A549 (cell line): ENCODE results near the gene SLC45A2. TPM values are rescaled to one million over a fixed set of nuclear protein-coding genes. Genes with fewer than 3 reads are reported as not detected.

Experiments
- ATAC-seq, 2 experiments: fragments of 200-7000 bp in 1 of 2; fragments of >200 bp in 1 of 2; cut with Nextera tagmentation in 1 of 2; cut with Tn5 transposase in 1 of 2; 3 replicates each; pipeline versions ENCODE4 v1.8.0 to v1.9.1; 2018 to 2020; ENCODE audit warnings: mild to moderate bottlenecking in 1 of 2, moderate library complexity in 1 of 2
- CTCF ChIA-PET: fragments of 300-600 bp; sonication (Branson Sonifier 250); formaldehyde crosslinking; extraction: SDS; loops from one replicate; lab custom pipeline; 2021; ENCODE audit warnings: antibody characterized with exemption, inconsistent platforms; lab: Yijun Ruan, JAX
- POLR2A ChIA-PET: fragments of 350-600 bp; formaldehyde crosslinking; extraction: SDS; loops from one replicate; lab custom pipeline; 2021; ENCODE audit warnings: antibody characterized with exemption, inconsistent platforms; lab: Yijun Ruan, JAX
- DNase-seq, 2 experiments: peaks; one replicate each; pipeline versions ENCODE4 v3.0.0 to v3.0.0-alpha.2; 2011 to 2016; ENCODE audit warnings: low read depth in 1 of 2, low spot score in 1 of 2
- FAIRE-seq: peaks from 2 replicates; lab custom pipeline; 2011; peaks lifted over from hg19 to GRCh38; lab: Jason Lieb, UNC
- H3K27ac ChIP-seq, 2 experiments: fragments of >200 bp; sonication (Bioruptor Twin); formaldehyde crosslinking; 3 replicates each; pipeline ENCODE4 v1.5.1; 2016 to 2017
- H3K4me1 ChIP-seq: fragments of >200 bp; sonication (Bioruptor Twin); formaldehyde crosslinking; 3 replicates; pipeline ENCODE4 v1.6.1; 2016
- H3K4me2 ChIP-seq: fragments of >200 bp; sonication (Bioruptor Twin); formaldehyde crosslinking; 3 replicates; pipeline ENCODE4 v1.6.1; 2016
- H3K4me3 ChIP-seq: fragments of >200 bp; sonication (Bioruptor Twin); formaldehyde crosslinking; 3 replicates; pipeline ENCODE4 v1.5.1; 2016
- H3K9me3 ChIP-seq: fragments of >200 bp; sonication (Bioruptor Twin); formaldehyde crosslinking; 3 replicates; pipeline ENCODE4 v1.6.1; 2016
- CEBPB ChIP-seq, 2 experiments: fragments of >200 bp in 1 of 2; sonication (Bioruptor Twin) in 1 of 2; formaldehyde crosslinking in 1 of 2; IDR thresholded peaks; 2 replicates each; pipeline ENCODE4 v1.6.1; 2012 to 2016
- CHD4 ChIP-seq: fragments of 200-600 bp; sonication (generic); IDR thresholded peaks from 2 replicates; pipeline ENCODE4 v1.6.1; 2016; ENCODE audit warnings: antibody characterized with exemption, mild to moderate bottlenecking, borderline replicate concordance
- EP300 ChIP-seq, 2 experiments: fragments of >200 bp; sonication (Bioruptor Twin); formaldehyde crosslinking; IDR thresholded peaks; 2 replicates in 1 of 2; 3 replicates in 1 of 2; pipeline ENCODE4 v1.6.1; 2016 to 2017
- FOSB ChIP-seq: fragments of 250-450 bp; sonication (Bioruptor Pico); IDR thresholded peaks from 2 replicates; pipeline ENCODE4 v1.5.0; 2020; ENCODE audit warnings: mild to moderate bottlenecking, moderate library complexity
- GATA3 ChIP-seq: IDR thresholded peaks from 2 replicates; pipeline ENCODE4 v1.6.1; 2012; ENCODE audit warnings: borderline replicate concordance
- HDAC2 ChIP-seq: fragments of 200-600 bp; sonication (generic); IDR thresholded peaks from 2 replicates; pipeline ENCODE4 v1.6.1; 2016
- HMGXB4 ChIP-seq: fragments of 250-450 bp; sonication (Bioruptor Pico); IDR thresholded peaks from 2 replicates; pipeline ENCODE4 v1.5.0; 2021; ENCODE audit warnings: mild to moderate bottlenecking, moderate library complexity, borderline replicate concordance
- HOXB13 ChIP-seq: fragments of 250-450 bp; sonication (Bioruptor Pico); IDR thresholded peaks from 2 replicates; pipeline ENCODE4 v1.5.0; 2020; ENCODE audit warnings: low read depth, mild to moderate bottlenecking, moderate library complexity
- KDM1A ChIP-seq: fragments of 200-600 bp; sonication (generic); IDR thresholded peaks from 2 replicates; pipeline ENCODE4 v1.6.1; 2016; ENCODE audit warnings: low read depth, mild to moderate bottlenecking
- NFE2L2 ChIP-seq: fragments of 150-350 bp; conservative IDR thresholded peaks from 2 replicates; pipeline ENCODE4 v1.6.1; 2014; ENCODE audit warnings: low read length
- PBX3 ChIP-seq: IDR thresholded peaks from 2 replicates; pipeline ENCODE4 v1.6.1; 2012
- PHF8 ChIP-seq: fragments of 200-600 bp; sonication (generic); IDR thresholded peaks from 2 replicates; pipeline ENCODE4 v1.6.1; 2016; ENCODE audit warnings: low read depth, mild to moderate bottlenecking, antibody characterized with exemption, moderate library complexity, borderline replicate concordance
- RCOR1 ChIP-seq: fragments of 150-350 bp; IDR thresholded peaks from 2 replicates; pipeline ENCODE4 v1.6.1; 2014; ENCODE audit warnings: antibody characterized with exemption, low read length, low read depth
- SREBF2 ChIP-seq: fragments of 450-650 bp; IDR thresholded peaks from 2 replicates; pipeline ENCODE4 v1.6.1; 2014; ENCODE audit warnings: mild to moderate bottlenecking, moderate library complexity
- ZC3H11A ChIP-seq: fragments of 450-650 bp; IDR thresholded peaks from 2 replicates; pipeline ENCODE4 v1.6.1; 2014; ENCODE audit warnings: antibody characterized with exemption, mild to moderate bottlenecking
- WGBS: methylation state at CpG from one replicate; pipeline ENCODE4 v1.1.6; 2017; ENCODE audit errors: missing lambda C conversion rate; 5-methylcytosine and 5-hydroxymethylcytosine counted together
- polyA plus RNA-seq, 4 experiments: library from polyadenylated mRNA; depleted of rRNA in 3 of 4; stranded (reverse); fragments of >200 nt; fragmentation: RNase III in 1 of 4; extraction: RNeasy Plus Mini Kit Qiagen cat#74134 plus additional on column Dnase treatment in 1 of 4; gene quantifications; 2 replicates in 3 of 4; 3 replicates in 1 of 4; pipeline ENCODE4 v1.2.3, GENCODE V29; 2011 to 2017
- TF ChIP-seq, protein P1 (sequence below): fragments of >200 bp; sonication (Bioruptor Twin); formaldehyde crosslinking; IDR thresholded peaks from 3 replicates; pipeline ENCODE4 v1.5.1; 2016
- TF ChIP-seq, protein P2 (sequence below): IDR thresholded peaks from 2 replicates; pipeline ENCODE4 v1.6.1; 2012; ENCODE audit warnings: low read depth, borderline replicate concordance
- TF ChIP-seq, protein P3 (sequence below): IDR thresholded peaks from 2 replicates; pipeline ENCODE4 v1.6.1; 2012

SLC45A2 gene
- polyA plus RNA-seq, 2 of the 4 experiments (the other 2 are of a cell fraction): not detected

GRCh38 chr5:33905381-33905780 is 79.1 kb downstream of the SLC45A2 start:
- H3K4me1 ChIP-seq: 0 out of 3 replicates have a peak, but pooled peaks cover 3% of the 10 kb centered on the region
- ChIA-PET CTCF (no interaction called here), POLR2A (no interaction called here)
- ATAC-seq (no peak), DNase-seq (no peak), FAIRE-seq (no peak)
- H3K27ac ChIP-seq: no peak overlapping the region
- WGBS: 22% methylated on average over 1 of the region's 1 CpG
- H3K9me3 ChIP-seq: 0 out of 3 replicates have a peak, but pooled peaks cover 4% of the 10 kb centered on the region
- no peak overlapping the region for H3K4me3 ChIP-seq
- TF ChIP-seq HDAC2 (no peak), KDM1A (no peak), SREBF2 (no peak), FOSB (CRISPR knock-in tag) (no peak), PBX3 (no peak), PHF8 (no peak), EP300 (IDR thresholded peaks at IDR 0.05) (no peak), CHD4 (no peak), NFE2L2 (no peak), ZC3H11A (no peak), CEBPB (IDR thresholded peaks at IDR 0.05) (no peak), HMGXB4 (no peak)
- TF ChIP-seq, protein P1, sequence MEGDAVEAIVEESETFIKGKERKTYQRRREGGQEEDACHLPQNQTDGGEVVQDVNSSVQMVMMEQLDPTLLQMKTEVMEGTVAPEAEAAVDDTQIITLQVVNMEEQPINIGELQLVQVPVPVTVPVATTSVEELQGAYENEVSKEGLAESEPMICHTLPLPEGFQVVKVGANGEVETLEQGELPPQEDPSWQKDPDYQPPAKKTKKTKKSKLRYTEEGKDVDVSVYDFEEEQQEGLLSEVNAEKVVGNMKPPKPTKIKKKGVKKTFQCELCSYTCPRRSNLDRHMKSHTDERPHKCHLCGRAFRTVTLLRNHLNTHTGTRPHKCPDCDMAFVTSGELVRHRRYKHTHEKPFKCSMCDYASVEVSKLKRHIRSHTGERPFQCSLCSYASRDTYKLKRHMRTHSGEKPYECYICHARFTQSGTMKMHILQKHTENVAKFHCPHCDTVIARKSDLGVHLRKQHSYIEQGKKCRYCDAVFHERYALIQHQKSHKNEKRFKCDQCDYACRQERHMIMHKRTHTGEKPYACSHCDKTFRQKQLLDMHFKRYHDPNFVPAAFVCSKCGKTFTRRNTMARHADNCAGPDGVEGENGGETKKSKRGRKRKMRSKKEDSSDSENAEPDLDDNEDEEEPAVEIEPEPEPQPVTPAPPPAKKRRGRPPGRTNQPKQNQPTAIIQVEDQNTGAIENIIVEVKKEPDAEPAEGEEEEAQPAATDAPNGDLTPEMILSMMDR: no peak
- TF ChIP-seq, all 56 proteins: peak for 0
- 0 out of 3 replicates have a peak overlapping the region, but pooled peaks have one; percentile 1 for H3K4me2 ChIP-seq

DNA sequence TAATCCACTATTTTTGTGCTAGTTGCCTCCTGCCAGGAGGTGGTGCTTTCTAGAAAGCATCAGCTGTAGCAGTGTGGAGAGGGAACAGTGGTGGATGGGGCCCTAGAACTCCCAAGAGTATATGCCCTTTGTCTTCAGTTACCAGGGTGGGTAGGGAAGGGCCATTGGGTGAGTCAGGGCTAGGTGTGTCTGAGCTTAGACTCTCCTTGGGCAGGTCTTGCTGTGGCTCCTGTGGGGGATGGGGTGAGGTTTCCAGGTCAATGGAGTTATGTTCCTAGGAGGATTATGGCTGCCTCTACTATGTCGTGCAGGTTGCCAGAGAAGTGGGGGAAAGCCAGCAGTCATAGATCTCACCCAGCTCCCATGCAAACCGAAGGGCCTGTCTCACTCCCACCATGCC is 81.4 kb downstream of the SLC45A2 start:
- ChIA-PET POLR2A (interaction anchor here (0.9 kb wide), 1 partner anchor 8 kb away, joined by 3 read pairs; no protein-coding TSS in a partner anchor), CTCF (no interaction called here)
- no peak overlapping the region for H3K4me3 ChIP-seq
- H3K9me3 ChIP-seq: 0 out of 3 replicates have a peak, but pooled peaks cover 4% of the 10 kb centered on the region
- 25% methylated on average over 2 of the region's 2 CpGs for WGBS
- ATAC-seq (peak in 1 of 2 experiments; percentile 50; a peak in 2 of 6 replicates), DNase-seq (no peak), FAIRE-seq (no peak)
- H3K27ac ChIP-seq: no peak overlapping the region
- TF ChIP-seq GATA3: no peak
- TF ChIP-seq EP300 (IDR thresholded peaks at IDR 0.05): no peak
- TF ChIP-seq, protein P1: no peak
- TF ChIP-seq, protein P2, sequence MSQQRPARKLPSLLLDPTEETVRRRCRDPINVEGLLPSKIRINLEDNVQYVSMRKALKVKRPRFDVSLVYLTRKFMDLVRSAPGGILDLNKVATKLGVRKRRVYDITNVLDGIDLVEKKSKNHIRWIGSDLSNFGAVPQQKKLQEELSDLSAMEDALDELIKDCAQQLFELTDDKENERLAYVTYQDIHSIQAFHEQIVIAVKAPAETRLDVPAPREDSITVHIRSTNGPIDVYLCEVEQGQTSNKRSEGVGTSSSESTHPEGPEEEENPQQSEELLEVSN: no peak
- TF ChIP-seq HOXB13 (CRISPR knock-in tag): no peak
- TF ChIP-seq, protein P3, sequence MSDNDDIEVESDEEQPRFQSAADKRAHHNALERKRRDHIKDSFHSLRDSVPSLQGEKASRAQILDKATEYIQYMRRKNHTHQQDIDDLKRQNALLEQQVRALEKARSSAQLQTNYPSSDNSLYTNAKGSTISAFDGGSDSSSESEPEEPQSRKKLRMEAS: no peak
- TF ChIP-seq RCOR1: no peak
- H3K4me1 ChIP-seq: 0 out of 3 replicates have a peak, but pooled peaks cover 3% of the 10 kb centered on the region
- no peak overlapping the region; the same call in 2 of the 3 replicates for H3K4me2 ChIP-seq
